GM20000 (cell line): ENCODE data around the gene MRPL14.
A peak's percentile ranks its signal among the peaks of the same experiment; 100 is the strongest.
"Not testable (repeated sequence)": the region's sequence is repeated elsewhere in the genome, so short reads cannot be mapped to it uniquely, and the experiment has no call there.

Experiments
- DNase-seq: peaks from one replicate; pipeline ENCODE4 v3.0.0; 2012; ENCODE audit warnings: low spot score
- CTCF ChIP-seq: IDR thresholded peaks from 2 replicates; pipeline ENCODE4 v1.5.1; 2012; ENCODE audit warnings: mild to moderate bottlenecking, control low read depth; ENCODE audit errors: extremely low read depth, missing control alignments

Gene MRPL14

GRCh38 chr6:44097782-44098317 lies 29.4 kb downstream of the MRPL14 start:
- TF ChIP-seq CTCF = no peak
- no peak for DNase-seq

GRCh38 chr6:44096612-44097011 lies 30.6 kb downstream of the MRPL14 start:
- peak; percentile 83 for DNase-seq
- TF ChIP-seq CTCF = peak; percentile 98

GRCh38 chr6:44095243-44095623 lies 32.0 kb downstream of the MRPL14 start:
- not testable (repeated sequence) for DNase-seq

GRCh38 chr6:44094403-44095242 lies 32.6 kb downstream of the MRPL14 start:
- no peak for TF ChIP-seq CTCF

GRCh38 chr6:44093750-44094402 lies 33.4 kb downstream of the MRPL14 start:
- DNase-seq = no peak
- TF ChIP-seq CTCF = no peak

More at GRCh38 chr6:44094403-44095242, 32.6 kb downstream of the MRPL14 start:
- no peak for DNase-seq

GRCh38 chr6:44093066-44093465 lies 34.2 kb downstream of the MRPL14 start:
- no peak for TF ChIP-seq CTCF
- DNase-seq = no peak

GRCh38 chr6:44091981-44092884 lies 35.0 kb downstream of the MRPL14 start:
- no peak for TF ChIP-seq CTCF

GRCh38 chr6:44091356-44091755 lies 35.9 kb downstream of the MRPL14 start:
- DNase-seq = not testable (repeated sequence)

More at GRCh38 chr6:44091981-44092884, 35.0 kb downstream of the MRPL14 start:
- DNase-seq = no peak
